Glomerular visceral epithelial cell (primary cell): ENCODE results near the gene FDXACB1.
"Not testable (repeated sequence)": the region's sequence is repeated elsewhere in the genome, so short reads cannot be mapped to it uniquely, and the experiment has no call there.

Experiments used
- DNase-seq: peaks from one replicate; pipeline ENCODE4 v3.0.0-alpha.2; 2016; ENCODE audit errors: extremely low spot score

FDXACB1 gene

GRCh38 chr11:111910676-111911562 is 32.0 kb upstream of the FDXACB1 start:
- no peak for DNase-seq

GRCh38 chr11:111909378-111909777 is 30.4 kb upstream of the FDXACB1 start:
- DNase-seq: no peak

- DNase-seq: no peak
Observed at GRCh38 chr11:111908639-111909305, 29.8 kb upstream of the FDXACB1 start.

- no peak for DNase-seq
Observed at GRCh38 chr11:111906680-111907079, 27.7 kb upstream of the FDXACB1 start.

DNA sequence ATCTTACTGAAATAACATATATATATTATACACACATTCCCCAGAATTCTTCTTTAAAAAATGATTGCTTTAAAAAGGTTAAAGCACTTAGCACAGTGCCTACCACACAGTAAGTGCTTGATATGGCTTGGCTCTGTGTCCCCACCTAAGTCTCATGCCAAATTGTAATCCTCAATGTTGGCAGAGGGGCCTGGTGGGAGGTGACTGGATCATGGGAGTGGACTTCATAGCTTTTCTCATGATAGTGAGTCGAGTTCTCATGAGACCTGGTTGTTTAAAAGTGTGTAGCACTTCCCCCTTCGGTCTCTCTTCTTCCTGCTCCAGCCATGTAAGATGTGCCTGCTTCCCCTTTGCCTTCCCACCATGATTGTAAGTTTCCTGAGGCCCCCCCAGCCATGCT is 26.4 kb upstream of the FDXACB1 start:
- DNase-seq: no peak

DNA sequence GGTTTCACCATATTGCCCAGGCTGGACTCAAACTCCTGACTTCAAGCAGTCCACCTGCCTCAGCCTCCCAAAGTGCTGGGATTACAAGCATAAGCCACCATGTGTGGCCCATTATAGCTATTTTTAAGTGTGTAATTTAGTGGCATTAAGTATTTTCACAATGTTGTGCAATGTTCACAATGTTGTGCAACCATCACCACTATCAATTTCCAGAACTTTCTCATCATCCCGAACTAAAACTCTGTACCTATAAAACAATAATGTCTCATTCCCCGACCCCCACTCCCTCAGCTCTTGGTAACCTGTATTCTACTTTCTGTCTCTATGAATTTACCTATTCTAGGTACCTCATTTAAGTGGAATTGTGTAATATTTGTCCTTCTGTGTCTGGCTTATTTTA is 7.9 kb upstream of the FDXACB1 start:
- DNase-seq: no peak

GRCh38 chr11:111886032-111886431 is 7.1 kb upstream of the FDXACB1 start:
- no peak for DNase-seq

- not testable (repeated sequence) for DNase-seq
Observed at GRCh38 chr11:111885053-111885452, 6.1 kb upstream of the FDXACB1 start.

GRCh38 chr11:111882202-111882601 is 3.2 kb upstream of the FDXACB1 start:
- no peak for DNase-seq

DNA sequence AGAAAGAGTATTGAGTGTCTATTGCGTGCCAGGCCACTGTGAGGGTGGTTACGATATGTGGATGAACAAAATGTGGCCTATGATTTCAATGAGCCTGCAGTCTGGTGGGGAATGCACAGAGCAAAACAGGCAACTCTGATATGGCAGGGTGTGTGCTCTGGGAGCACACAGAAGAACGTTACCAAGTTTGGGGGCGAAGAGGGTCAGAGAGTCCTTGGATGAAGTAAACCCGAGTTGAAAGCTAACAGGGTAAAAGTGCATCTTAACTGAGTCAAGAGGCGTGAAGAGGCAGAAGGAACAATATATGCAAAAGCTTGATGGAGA is 634 bp upstream of the FDXACB1 start:
- DNase-seq: no peak

- DNase-seq: peak; percentile 29
Observed at GRCh38 chr11:111878385-111878848, 548 bp downstream of the FDXACB1 start.

DNA sequence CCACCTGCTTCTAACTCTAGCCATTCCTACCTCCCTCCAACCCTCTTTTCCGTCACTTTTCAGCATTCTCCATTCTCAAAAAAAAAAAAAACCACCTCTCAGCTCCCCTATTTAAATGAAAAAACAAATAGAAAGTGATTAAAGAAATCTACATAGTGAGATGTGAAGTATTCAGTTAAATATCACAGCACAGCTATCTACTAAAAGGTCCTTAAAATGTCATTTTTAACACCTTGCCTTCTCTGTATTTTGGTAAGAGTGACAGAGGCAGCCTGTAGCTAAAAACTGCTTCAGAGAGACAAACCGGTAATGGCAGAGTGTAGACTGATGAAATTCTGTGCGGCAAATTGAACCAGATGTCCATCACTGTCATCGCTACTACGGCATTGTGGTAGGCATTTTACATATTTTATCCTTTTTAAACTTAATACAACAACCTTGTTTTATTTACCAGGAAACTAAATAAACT is 7.2 kb downstream of the FDXACB1 start:
- no peak for DNase-seq

GRCh38 chr11:111870886-111871692 is 7.9 kb downstream of the FDXACB1 start, which contains the start of gene ALG9:
Gene ALG9 (minus strand): TSS chr11:111871581. CDS start chr11:111871482, 99 bp downstream.
- DNase-seq: peak; percentile 75

DNA sequence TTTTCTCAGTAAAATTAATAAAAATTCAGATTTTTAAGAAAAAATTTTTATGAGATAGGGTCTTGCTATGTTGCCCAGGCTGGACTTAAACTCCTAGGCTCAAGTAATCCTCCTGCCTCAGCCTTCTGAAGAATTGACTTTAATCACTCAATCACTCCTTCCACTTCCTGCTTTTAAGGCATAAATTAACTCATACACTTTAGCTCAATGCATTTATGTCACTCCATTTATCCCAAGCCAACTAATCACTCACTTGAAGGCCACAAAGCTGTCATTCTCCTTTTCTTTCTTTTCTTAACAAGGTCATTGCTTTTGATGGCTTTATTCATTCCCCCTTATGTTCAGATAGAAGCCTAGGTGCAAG is 8.5 kb downstream of the FDXACB1 start:
- DNase-seq: no peak

GRCh38 chr11:111870113-111870512 is 8.9 kb downstream of the FDXACB1 start:
- no peak for DNase-seq

DNA sequence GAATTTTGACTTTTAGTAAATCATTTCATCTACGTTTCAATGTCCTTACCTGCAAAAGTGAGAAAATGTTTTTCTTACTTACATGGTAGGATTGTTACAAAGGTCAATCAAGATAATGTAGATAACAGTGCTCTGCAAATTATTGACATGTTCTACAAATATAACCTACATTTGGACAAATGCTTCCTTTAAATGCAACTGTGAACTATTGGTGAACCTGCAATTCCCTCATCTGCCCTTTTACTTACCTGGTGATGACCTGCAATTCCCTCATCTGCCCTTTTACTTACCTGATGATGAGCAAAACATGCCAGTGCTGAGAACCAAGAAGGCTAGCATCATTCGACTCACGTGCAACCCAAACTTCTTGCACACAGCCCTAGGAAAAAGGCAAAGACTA is 18.7 kb downstream of the FDXACB1 start:
- no peak for DNase-seq

DNA sequence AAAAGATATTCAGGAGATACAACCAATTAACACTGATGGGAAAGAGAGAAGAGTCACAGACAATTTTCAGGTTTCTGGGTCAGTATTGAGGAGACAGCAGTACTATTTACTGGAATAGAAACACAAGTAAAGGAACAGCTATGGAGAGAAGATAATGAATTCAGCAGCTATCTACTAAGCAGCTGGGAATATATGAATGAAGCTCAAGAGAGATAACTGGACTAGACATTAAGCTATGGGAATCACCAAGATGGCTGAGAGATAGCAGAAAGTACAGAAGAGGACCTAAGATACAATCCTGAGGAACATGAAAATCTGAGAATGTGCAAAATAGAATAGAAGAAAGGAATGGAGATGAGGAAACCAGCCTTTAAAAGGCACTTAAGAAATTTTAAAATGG is 23.5 kb downstream of the FDXACB1 start:
- DNase-seq: no peak

GRCh38 chr11:111852103-111852502 is 26.9 kb downstream of the FDXACB1 start:
- no peak for DNase-seq

- no peak for DNase-seq
Observed at GRCh38 chr11:111851636-111852035, 27.3 kb downstream of the FDXACB1 start.

DNA sequence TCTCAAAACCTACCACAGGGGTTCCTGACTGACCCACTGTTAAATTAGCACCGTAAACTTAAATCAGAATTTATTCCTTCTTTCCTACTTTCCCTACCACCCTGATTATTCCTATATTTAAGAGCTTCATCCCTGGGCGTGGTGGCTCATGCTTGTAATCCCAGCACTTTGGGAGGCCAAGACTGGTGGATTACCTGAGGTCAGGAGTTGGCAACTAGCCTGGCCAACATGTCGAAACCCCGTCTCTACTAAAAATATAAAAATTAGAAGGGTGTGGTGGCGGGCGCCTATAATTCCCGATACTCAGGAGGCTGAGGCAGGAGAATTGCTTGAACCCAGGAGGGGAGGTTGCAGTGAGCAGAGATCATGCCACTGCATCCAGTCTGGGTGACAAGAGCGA is 27.9 kb downstream of the FDXACB1 start:
- DNase-seq: no peak

GRCh38 chr11:111849631-111850030 is 29.3 kb downstream of the FDXACB1 start:
- no peak for DNase-seq

GRCh38 chr11:111846636-111847035 is 32.3 kb downstream of the FDXACB1 start:
- peak; percentile 23 for DNase-seq
